Vein endothelial cell (primary cell): ENCODE measurements around the gene ZDHHC18. TPM values are rescaled to one million over a fixed set of nuclear protein-coding genes. Genes with fewer than 3 reads are reported as not detected.

Experiments used
- small RNA-seq: library from RNA; depleted of rRNA; stranded (forward); fragments of <200 nt; gene quantifications from one replicate; pipeline ENCODE3, GENCODE V24; 2012
- total RNA-seq: library from RNA; depleted of rRNA; stranded (reverse); fragments of >200 nt; gene quantifications from 2 replicates; pipeline ENCODE4 v1.2.3, GENCODE V29; 2012

ZDHHC18 gene
- total RNA-seq = 15.4 and 18.6 TPM in 2 replicates

GRCh38 chr1:26826261-26827105 lies at the start of gene ZDHHC18:
Gene ZDHHC18, plus strand, starts transcription at chr1:26826688. Its CDS starts 117 bp downstream, at chr1:26826805.

GRCh38 chr1:26787706-26788514 lies 38.6 kb upstream of the ZDHHC18 start, which contains the start of gene PIGV:
Gene PIGV, plus strand, starts transcription at chr1:26787950. Its CDS starts 2,866 bp downstream, at chr1:26790816.

GRCh38 chr1:26862781-26863684 lies 36.5 kb downstream of the ZDHHC18 start, which contains the start of gene SFN:
Gene SFN, plus strand, starts transcription at chr1:26863149. Its CDS starts 64 bp downstream, at chr1:26863213.

GRCh38 chr1:26889551-26890466 lies 63.3 kb downstream of the ZDHHC18 start, which contains the start of gene GPN2:
Gene GPN2, minus strand, starts transcription at chr1:26890283. Its CDS starts 187 bp downstream, at chr1:26890096.

GRCh38 chr1:26900001-26900814 lies 73.7 kb downstream of the ZDHHC18 start, which contains the start of gene GPATCH3:
Gene GPATCH3, minus strand, starts transcription at chr1:26900467. Its CDS starts 25 bp downstream, at chr1:26900442.

Small RNAs within 50 kb of the gene (small RNA-seq; reads per million reads assigned to genes)
- not detected for gene RN7SL165P

Other genes starting within 250 kb of the ZDHHC18 start
- gene ARID1A, start 130.7 kb upstream of the ZDHHC18 start, total RNA-seq = 35.1 and 43.8 TPM in 2 replicates
- gene PIGV, start 38.7 kb upstream of the ZDHHC18 start, total RNA-seq = 6.6 and 9.8 TPM in 2 replicates
- gene SFN, start 36.5 kb downstream of the ZDHHC18 start, total RNA-seq = 0.10 TPM in 1 of 2 replicates, not detected in the other
- gene GPN2, start 63.6 kb downstream of the ZDHHC18 start, total RNA-seq = 10.8 and 13.1 TPM in 2 replicates
- gene GPATCH3, start 73.8 kb downstream of the ZDHHC18 start, total RNA-seq = 6.5 and 7.5 TPM in 2 replicates
- gene NR0B2, start 87.3 kb downstream of the ZDHHC18 start, total RNA-seq = not detected in 2 replicates
- 32.7 and 33.3 TPM in 2 replicates for gene NUDC, start 95.1 kb downstream of the ZDHHC18 start, total RNA-seq
- gene KDF1, start 133.8 kb downstream of the ZDHHC18 start, total RNA-seq = not detected in 2 replicates
- gene TRNP1, start 167.0 kb downstream of the ZDHHC18 start, total RNA-seq = 11.1 and 13.3 TPM in 2 replicates
- gene TENT5B, start 186.2 kb downstream of the ZDHHC18 start, total RNA-seq = 0.57 and 0.98 TPM in 2 replicates